GM18907 (cell line): ENCODE data around the gene SUMF2.
"Not testable (repeated sequence)": the region's sequence is repeated elsewhere in the genome, so short reads cannot be mapped to it uniquely, and the experiment has no call there.

Experiments used
- ATAC-seq: cut with Tn5 transposase; IDR thresholded peaks from one replicate; pipeline ENCODE4 v1.9.1; 2021; ENCODE audit warnings: mild to moderate bottlenecking, moderate library complexity; ENCODE audit not compliant: unreplicated experiment

SUMF2 gene

GRCh38 chr7:56063882-56064625 is at the start of gene SUMF2:
Gene SUMF2, plus strand, starts transcription at chr7:56064286. Its CDS starts 26 bp downstream, at chr7:56064312.
- peak; percentile 87 for ATAC-seq

DNA sequence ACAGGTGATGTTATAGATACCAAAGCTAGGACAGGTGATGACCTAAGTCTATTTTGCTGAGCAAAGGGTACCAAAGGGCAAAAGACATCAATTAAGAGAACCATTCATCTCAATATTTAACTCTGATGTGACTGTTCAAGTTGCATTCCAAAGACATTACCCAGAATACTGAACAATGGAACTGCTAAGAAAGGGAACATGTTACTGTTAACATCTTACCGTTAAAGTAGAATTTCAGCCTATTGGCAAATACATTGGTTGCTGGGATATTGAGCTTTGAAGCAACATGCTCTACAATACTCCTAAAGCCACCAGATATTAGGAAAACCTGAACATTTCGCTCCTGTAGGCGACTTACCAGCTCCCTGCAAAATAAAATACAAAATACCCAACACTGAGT is 47.1 kb upstream of the SUMF2 start:
- not testable (repeated sequence) for ATAC-seq

DNA sequence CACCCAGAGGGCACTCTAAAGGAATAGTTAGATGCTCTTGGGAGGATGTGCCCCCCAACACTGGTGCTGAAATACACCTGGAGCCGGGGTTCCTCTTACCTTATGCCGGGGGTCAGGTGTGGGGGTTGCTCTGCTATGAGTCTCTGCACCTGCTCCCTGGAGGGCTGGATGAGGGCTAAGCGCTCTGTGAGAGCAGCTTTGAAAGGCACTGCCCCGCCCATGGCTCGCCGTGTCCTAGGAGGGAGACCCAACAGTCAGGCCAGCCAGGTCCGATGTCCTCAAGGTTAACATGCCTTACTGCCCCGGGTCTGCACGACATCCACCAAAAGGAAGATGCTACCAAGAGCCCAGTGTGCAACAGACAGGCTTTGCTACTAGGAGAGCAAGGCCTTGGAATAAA is 44.6 kb upstream of the SUMF2 start:
- no peak for ATAC-seq

DNA sequence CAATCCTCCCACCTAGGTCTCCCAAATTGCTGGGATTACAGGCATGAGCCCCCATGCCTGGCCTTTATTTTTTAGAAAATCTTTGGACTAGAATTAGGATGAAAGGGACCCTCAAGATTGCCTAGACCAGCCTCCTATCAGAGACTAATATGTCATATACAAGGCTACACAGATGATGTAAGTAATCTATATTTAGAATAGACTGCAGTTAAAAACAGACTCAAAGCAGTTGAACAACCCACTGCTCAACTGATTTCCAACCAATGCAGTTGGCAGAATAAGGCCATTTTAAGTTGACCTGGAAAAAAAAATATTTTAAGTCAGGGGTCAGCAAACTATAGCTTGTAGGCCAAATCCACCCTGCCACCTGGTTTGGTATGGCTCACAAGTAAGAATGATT is 40.6 kb upstream of the SUMF2 start:
- no peak for ATAC-seq

DNA sequence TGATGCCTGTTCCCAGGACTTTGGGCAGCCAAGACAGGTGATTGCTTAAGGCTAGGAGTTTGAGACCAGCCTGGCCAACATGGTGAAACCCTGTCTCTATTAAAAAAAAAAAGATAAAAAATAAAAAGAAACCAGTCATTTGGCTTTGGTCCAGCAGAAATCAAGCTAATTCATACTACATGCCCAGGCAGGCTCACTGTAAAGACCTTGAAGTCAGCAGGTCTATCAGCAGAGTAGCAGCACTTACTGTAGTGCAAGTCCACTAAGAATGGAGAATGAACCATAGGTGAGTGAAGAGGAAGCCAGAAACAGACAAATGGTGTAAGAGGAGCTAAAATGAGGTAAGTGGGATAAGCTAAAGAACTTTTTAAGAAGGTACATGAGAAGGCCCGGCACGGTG is 37.5 kb upstream of the SUMF2 start:
- ATAC-seq: no peak

DNA sequence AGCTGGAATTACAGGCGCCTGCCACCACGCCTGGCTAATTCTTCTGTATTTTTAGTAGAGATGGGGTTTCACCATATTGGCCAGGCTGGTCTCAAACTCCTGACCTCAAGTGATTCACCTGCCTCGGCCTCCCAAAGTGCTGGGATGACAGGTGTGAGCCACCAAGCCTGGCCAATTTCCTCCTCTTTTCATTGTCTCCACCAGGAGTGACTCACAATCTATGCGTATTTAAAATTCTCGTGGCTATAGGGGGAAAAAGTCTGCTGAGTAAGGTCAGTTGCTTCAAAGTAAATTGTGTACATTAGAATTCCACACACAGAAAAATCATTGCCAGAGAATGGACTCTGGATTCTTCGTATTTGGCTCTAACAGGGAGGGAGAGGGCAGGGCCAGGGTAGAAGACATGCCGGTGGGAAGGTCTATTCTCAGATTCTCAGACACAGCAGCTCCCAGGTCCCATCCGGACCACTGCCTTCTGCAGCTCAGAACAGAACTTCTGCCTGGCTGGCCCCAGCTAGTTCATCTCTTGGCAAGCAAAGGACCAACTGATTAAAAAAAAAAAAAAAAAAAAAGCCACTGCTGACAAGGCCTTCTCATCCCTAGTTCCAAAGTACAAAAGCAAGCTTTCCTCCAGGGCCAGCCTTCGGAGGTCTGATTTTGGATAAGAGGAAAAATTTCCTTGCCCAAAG is 35.0 kb upstream of the SUMF2 start:
- ATAC-seq: no peak

GRCh38 chr7:56030340-56030739 is 33.7 kb upstream of the SUMF2 start:
- ATAC-seq: no peak

DNA sequence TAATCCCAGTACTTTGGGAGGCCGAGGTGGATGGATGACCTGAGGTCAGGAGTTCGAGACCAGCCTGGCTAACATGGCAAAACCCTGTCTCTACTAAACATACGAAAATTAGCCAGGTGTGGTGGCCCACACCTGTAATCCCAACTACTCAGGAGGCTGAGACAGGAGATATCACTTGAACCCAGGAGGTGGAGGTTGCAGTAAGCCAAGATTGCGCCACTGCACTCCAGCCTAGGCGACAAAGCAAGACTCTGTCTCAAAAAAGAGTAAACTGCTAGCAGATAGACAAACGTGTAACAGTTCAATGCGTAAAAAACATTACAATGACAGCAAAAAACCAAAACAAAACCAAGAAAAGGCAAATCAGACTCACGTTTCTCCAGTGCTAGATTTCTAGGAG is 32.5 kb upstream of the SUMF2 start:
- not testable (repeated sequence) for ATAC-seq

GRCh38 chr7:56032578-56032977 is 31.5 kb upstream of the SUMF2 start:
- ATAC-seq: not testable (repeated sequence)

- peak; percentile 99 for ATAC-seq
These were observed 30.2 kb upstream of the SUMF2 start for GRCh38 chr7:56033671-56034432.

DNA sequence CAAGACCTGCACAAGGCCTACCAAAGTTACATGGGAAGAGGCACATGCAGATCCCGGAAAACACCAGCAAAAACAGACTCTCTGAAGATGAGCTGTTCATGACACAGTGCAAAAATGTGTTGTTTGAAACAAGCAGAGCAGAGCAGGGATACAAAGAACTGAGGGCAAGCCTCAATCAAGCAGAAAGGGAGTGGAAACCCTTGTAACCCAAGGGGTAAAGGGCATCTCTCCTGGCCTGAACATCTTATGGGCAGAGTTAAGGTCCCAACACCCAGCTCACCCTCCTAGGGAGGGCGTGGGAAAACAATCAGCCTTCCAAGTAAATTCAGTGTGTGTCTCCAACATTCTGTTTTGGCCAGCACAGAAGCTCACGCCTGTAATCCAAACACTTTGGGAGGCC is 23.4 kb upstream of the SUMF2 start:
- no peak for ATAC-seq

- ATAC-seq: not testable (repeated sequence)
These were observed 18.3 kb upstream of the SUMF2 start for GRCh38 chr7:56045758-56046157.

GRCh38 chr7:56046721-56047445 is 17.2 kb upstream of the SUMF2 start:
- ATAC-seq: no peak

GRCh38 chr7:56047446-56048116 is 16.5 kb upstream of the SUMF2 start:
- not testable (repeated sequence) for ATAC-seq

GRCh38 chr7:56048245-56048644 is 15.8 kb upstream of the SUMF2 start:
- no peak for ATAC-seq

DNA sequence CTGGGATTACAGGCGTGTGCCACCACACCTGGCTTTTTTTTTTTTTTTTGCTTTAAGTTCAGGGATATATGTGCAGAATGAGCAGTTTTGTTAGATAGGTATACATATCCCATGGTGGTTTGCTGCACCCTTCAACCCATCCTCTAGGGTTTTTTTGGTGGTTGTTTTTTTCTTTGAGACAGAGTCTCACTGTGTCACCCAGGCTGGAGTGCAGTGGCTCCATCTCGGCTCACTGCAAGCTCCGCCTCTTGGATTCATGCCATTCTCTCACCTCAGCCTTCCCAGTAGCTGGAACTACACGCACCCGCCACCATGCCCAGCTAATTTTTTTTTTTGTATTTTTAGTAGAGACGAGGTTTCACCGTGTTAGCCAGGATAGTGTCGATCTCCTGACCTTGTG is 15.3 kb upstream of the SUMF2 start:
- not testable (repeated sequence) for ATAC-seq

DNA sequence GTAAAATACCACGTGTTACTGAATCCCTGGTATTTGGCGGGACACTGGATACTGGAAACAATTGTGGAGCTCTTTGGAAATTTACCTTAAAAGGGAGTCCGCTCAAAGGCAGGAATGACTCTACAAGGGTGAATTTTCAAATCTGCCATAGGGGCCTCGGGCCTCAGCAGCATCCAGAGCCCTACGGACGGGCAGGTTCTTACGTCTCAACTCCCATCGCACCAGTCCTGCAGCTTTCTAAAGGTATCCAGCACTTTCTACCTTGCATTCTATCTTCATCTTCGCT is 13.1 kb upstream of the SUMF2 start:
- ATAC-seq: no peak

GRCh38 chr7:56051339-56052191 is 12.5 kb upstream of the SUMF2 start, which contains the start of the genes CCT6A and PSPH:
Gene CCT6A, plus strand, starts transcription at chr7:56051765. Its CDS starts 84 bp downstream, at chr7:56051849.
Gene PSPH, minus strand, starts transcription at chr7:56051444. Its CDS starts 30,232 bp downstream, at chr7:56021212.
- peak; percentile 97 for ATAC-seq

GRCh38 chr7:56053379-56053778 is 10.7 kb upstream of the SUMF2 start:
- ATAC-seq: no peak

DNA sequence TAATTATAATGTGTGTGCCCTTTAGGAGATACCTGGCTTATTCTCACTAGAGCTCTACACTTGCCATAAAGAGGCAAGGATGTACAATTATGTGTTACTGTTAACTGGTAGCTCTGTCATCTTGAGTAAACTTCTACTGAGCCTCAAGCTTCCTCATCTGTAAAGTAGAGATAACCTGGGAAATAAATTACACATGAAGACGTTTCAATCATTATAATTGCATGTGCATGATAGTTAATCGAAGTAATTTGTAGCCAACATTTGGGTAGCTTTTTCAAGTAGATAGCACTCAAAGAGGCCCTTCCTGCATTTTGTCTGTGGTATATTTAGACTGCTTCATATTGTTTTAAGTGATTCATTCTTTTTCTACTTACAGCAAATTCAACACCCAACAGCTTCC is 10.1 kb upstream of the SUMF2 start:
- ATAC-seq: no peak
